GM12878 (cell line): Measurements from ENCODE around the gene SLC4A8.

Experiments
- BHLHE40 ChIP-seq, 2 experiments: fragments of 450-650 bp in 1 of 2; IDR thresholded peaks; 2 replicates each; pipeline ENCODE4 v1.6.1; 2011 to 2017; ENCODE audit warnings: low read depth in 2 of 2, borderline replicate concordance in 1 of 2, improper control_type of control experiment in 1 of 2, low read length in 1 of 2, mild to moderate bottlenecking in 1 of 2
- CTCF ChIP-seq, 3 experiments: IDR thresholded peaks in 2 of 3; conservative IDR thresholded peaks in 1 of 3; 2 replicates each; pipeline ENCODE4 v1.5.1; 2011; ENCODE audit warnings: low read depth in 3 of 3, low read length in 3 of 3, mild to moderate bottlenecking in 3 of 3, control low read depth in 2 of 3, moderate library complexity in 2 of 3, inconsistent platforms in 1 of 3, mixed read lengths in 1 of 3; ENCODE audit not compliant: control insufficient read depth in 2 of 3, insufficient read depth in 1 of 3; ENCODE audit errors: extremely low read depth in 1 of 3
- POLR2AphosphoS5 ChIP-seq: IDR thresholded peaks from 2 replicates; pipeline ENCODE4 v1.6.1; 2011; ENCODE audit warnings: mild to moderate bottlenecking, low read length, inconsistent platforms
- REST ChIP-seq: IDR thresholded peaks from 2 replicates; pipeline ENCODE4 v1.6.1; 2012; ENCODE audit warnings: mild to moderate bottlenecking, low read depth, low read length
- SP1 ChIP-seq: IDR thresholded peaks from one replicate; pipeline ENCODE4 v1.6.1; 2011; ENCODE audit warnings: low read depth, low read length
- TARDBP ChIP-seq: IDR thresholded peaks from 2 replicates; pipeline ENCODE4 v1.6.1; 2016; ENCODE audit warnings: borderline replicate concordance
- ZNF274 ChIP-seq: IDR thresholded peaks from one replicate; pipeline ENCODE4 v1.8.0; 2011; ENCODE audit not compliant: insufficient read length, insufficient read depth
- ZZZ3 ChIP-seq: IDR thresholded peaks from 2 replicates; pipeline ENCODE4 v1.6.1; 2011; ENCODE audit warnings: low read depth; ENCODE audit not compliant: control insufficient read depth, insufficient read length

- TF ChIP-seq CTCF (IDR thresholded peaks at IDR 0.05 in 2 of 3, conservative IDR thresholded peaks at IDR 0.05 in 1 of 3; ENCODE audit: control insufficient read depth in 2 of 3, extremely low read depth in 1 of 3, insufficient read depth in 1 of 3, low read depth in 3 of 3, low read length in 3 of 3), result no peak
- no peak for TF ChIP-seq ZNF274
- no peak for TF ChIP-seq REST
- TF ChIP-seq ZZZ3, result no peak
- TF ChIP-seq POLR2AphosphoS5, result no peak
- no peak for TF ChIP-seq SP1
- no peak for TF ChIP-seq BHLHE40 (IDR thresholded peaks at IDR 0.05; ENCODE audit: borderline replicate concordance in 1 of 2, low read depth in 2 of 2, low read length in 1 of 2)
- no peak for TF ChIP-seq TARDBP
These were observed 30.7 kb upstream of the SLC4A8 start for GRCh38 chr12:51393676-51394545.
